Activated CD4-positive, alpha-beta memory T cell treated with anti-CD3 and anti-CD28 coated beads for 36 hours (primary cell): ENCODE data around the gene OGFOD3. TPM values are rescaled to one million over a fixed set of nuclear protein-coding genes. Genes with fewer than 3 reads are reported as not detected.

ENCODE experiments used
- CTCF ChIA-PET: fragments of 350-600 bp; sonication (Branson Sonifier 250); formaldehyde crosslinking; loops from one replicate; lab custom pipeline; 2021; ENCODE audit warnings: antibody characterized with exemption, inconsistent platforms; lab: Charles Lee
- POLR2A ChIA-PET: fragments of 350-600 bp; sonication (Branson Sonifier 250); formaldehyde crosslinking; loops from one replicate; lab custom pipeline; 2021; ENCODE audit warnings: antibody characterized with exemption; lab: Charles Lee
- DNase-seq: peaks from one replicate; pipeline ENCODE4 v3.0.0-alpha.2; 2020
- H3K27ac Mint-ChIP-seq: one replicate; pipeline ENCODE4 v1.8.0; 2021; ENCODE audit warnings: mixed read lengths
- H3K27me3 Mint-ChIP-seq: one replicate; pipeline ENCODE4 v1.8.0; 2021; ENCODE audit warnings: mixed read lengths
- H3K36me3 Mint-ChIP-seq: one replicate; pipeline ENCODE4 v1.8.0; 2021; ENCODE audit warnings: mixed read lengths
- H3K4me1 Mint-ChIP-seq: one replicate; pipeline ENCODE4 v1.8.0; 2021; ENCODE audit warnings: low read depth, mixed read lengths
- H3K4me3 Mint-ChIP-seq: one replicate; pipeline ENCODE4 v1.8.0; 2021; ENCODE audit warnings: mild to moderate bottlenecking, mixed read lengths
- H3K9me3 Mint-ChIP-seq: one replicate; pipeline ENCODE4 v1.8.0; 2021; ENCODE audit warnings: mixed read lengths
- intact Hi-C: fragments of 100-400 bp; cut with micrococcal nuclease; formaldehyde crosslinking; loops from one replicate; pipeline ENCODE4 v1.15.1; 2023
- total RNA-seq, 2 experiments: library from RNA; stranded (reverse); gene quantifications; one replicate each; pipeline ENCODE4 v1.2.3, GENCODE V29; 2021

Gene OGFOD3
- total RNA-seq, 2 experiments from 2014 or later: 29.7 to 32.2 TPM

DNA sequence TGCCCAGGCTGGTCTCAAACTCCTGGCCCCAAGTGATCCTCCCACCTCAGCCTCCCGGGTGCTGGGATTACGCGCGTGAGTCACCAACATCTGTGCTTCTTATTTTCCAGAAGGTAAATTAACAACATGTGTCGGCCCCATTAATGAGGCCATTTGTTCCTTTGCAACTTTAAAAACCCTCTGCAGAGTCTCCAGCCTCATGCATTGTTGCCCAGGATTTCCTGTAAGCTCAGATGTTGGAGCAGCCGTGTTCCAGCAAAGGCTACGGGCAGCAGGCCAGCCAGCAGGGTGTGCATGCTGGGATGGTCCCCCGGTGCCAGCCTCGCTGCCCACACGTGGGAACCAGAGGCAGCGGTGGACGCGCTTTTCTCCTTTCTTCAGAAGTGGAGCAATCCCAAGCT lies 19.3 kb downstream of the OGFOD3 start:
- no peak overlapping the region for H3K27ac Mint-ChIP-seq
- H3K36me3 Mint-ChIP-seq: peaks cover 16% of the 10 kb centered on the region
- DNase-seq: no peak
- H3K4me3 Mint-ChIP-seq: no peak overlapping the region
- ChIA-PET POLR2A (interaction anchor here (0.7 to 1.6 kb wide), 2 partner anchors 29 to 101 kb away, joined by 3 read pairs; no protein-coding TSS in a partner anchor), CTCF (interaction anchor here (0.6 kb wide), 1 partner anchor 82 kb away, joined by 3 read pairs; no protein-coding TSS in a partner anchor)
- peaks cover 16% of the 10 kb centered on the region for H3K4me1 Mint-ChIP-seq
- no peaks in the 10 kb centered on the region for H3K27me3 Mint-ChIP-seq
- no peaks in the 10 kb centered on the region for H3K9me3 Mint-ChIP-seq
- intact Hi-C loops: no loop called here

DNA sequence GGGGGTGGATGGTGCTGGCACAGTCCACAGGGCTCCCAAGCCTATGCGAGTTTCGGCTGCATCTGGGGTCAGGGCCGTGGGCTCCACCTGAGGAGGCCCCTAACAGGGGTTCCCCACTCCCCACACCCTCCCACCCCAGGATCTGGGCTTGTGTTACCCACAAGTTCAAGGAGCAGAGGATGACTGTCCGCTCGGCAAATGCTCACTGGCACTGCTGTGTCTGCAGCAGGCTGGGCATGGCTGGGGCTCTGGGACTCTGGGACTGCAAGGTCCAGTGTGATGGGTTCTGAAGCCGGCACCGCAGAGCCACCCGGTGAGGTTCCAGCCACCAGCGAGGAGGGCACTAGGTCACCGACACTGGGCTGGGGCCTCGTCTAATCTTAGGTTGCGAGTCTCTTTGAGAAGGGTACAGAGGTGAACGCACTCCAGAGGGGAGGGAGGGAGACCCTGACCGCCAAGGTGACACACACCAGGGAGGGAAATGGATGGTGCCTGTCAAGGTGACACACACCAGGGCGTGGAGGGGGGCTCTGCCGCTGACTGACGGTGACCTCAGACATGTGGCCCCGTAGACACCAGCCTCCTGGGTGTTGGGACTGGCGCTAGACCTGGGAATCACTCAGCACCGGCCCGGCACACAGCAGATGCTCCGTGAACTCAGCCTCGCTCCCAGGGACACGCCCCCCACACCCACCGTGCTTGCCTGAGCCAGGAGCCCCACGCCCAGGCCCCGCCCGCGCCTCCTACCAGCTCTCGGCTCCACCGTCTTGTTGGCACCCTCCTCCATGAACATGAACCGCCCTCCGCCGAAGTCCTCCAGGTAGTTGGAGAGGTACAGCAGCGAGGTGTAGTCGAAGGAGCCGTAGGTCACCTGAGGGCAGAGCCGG lies 20.7 kb downstream of the OGFOD3 start:
- POLR2A ChIA-PET: no interaction called here
- Mint-ChIP-seq H3K9me3 (no peaks in the 10 kb centered on the region), H3K4me3 (no peak overlapping the region), H3K4me1 (peaks cover 16% of the 10 kb centered on the region), H3K27ac (no peak overlapping the region), H3K36me3 (peaks cover 7% of the 10 kb centered on the region), H3K27me3 (no peaks in the 10 kb centered on the region)
- intact Hi-C loops: no loop called here
- no peak for DNase-seq
- CTCF ChIA-PET: interaction anchor here (0.6 kb wide), 2 partner anchors 27 to 46 kb away, joined by 3 to 4 read pairs; no protein-coding TSS in a partner anchor

DNA sequence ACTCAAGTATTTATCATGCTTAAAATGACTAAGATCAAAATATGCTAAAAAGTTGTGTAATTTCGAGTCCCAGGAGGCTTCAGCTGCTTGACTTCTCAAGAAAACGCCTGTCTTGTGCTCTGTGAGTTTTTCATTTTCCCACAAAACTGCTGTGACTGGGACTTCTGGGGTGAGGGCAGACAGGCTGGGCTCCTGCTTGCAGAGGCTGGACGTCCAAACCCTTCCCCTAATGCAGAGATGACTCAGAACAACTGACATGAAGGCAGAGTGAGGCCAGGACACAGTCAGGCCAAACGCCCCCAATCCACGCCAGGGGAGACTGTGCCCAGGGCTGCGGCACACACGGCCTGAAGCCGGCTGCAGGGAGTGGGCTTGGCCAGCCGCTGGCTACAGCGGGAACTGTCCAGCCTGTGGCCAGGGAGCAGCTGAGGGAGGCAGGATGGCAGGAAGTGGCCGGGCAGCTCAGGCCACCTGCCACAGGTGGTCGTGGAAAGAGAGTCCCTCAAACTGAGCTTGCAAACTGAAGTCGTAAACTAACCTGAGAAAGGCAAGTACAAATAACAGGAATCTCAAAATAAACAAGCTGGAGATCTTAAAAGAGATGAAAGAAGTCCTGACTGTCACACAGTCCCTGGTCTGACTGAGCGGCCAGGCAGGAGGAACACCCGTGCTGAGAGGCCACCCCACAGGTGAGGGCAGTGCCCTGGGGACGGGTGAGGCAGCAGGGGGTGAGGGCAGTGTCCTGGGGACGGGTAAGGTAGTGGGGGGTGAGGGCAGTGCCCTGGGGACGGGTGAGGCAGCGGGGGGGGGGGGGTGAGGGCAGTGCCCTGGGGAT lies 21.6 kb downstream of the OGFOD3 start:
- POLR2A ChIA-PET: no interaction called here
- no peak for DNase-seq
- intact Hi-C loops: no loop called here
- H3K9me3 Mint-ChIP-seq: no peaks in the 10 kb centered on the region
- no peak overlapping the region for H3K27ac Mint-ChIP-seq
- peaks cover 4% of the 10 kb centered on the region for H3K36me3 Mint-ChIP-seq
- CTCF ChIA-PET: no interaction called here
- H3K4me1 Mint-ChIP-seq: peaks cover 15% of the 10 kb centered on the region
- no peaks in the 10 kb centered on the region for H3K27me3 Mint-ChIP-seq
- H3K4me3 Mint-ChIP-seq: no peak overlapping the region

DNA sequence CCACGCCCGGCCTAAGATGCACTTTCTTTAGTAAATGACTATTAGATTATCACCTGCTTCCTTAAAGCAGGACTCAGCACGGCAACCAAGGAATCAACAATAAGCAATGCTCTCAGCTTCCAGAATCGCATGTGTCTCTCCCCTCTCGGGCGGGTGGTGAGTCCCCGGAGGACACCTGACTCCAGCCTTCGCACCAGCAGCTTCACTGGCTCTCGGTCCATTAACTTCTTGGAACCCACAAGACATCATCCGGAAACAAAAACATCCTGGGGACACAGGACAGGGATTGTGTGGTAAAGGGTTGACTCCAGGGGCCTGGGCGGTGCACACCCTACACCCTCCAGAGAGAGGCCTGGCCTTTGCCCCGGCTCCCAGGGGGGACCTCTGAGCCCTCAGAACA lies 24.1 kb downstream of the OGFOD3 start:
- H3K27ac Mint-ChIP-seq: no peak overlapping the region
- POLR2A ChIA-PET: no interaction called here
- H3K4me1 Mint-ChIP-seq: peaks cover 4% of the 10 kb centered on the region
- CTCF ChIA-PET: no interaction called here
- no peak for DNase-seq
- no peaks in the 10 kb centered on the region for H3K9me3 Mint-ChIP-seq
- intact Hi-C loops: no loop called here
- no peaks in the 10 kb centered on the region for H3K27me3 Mint-ChIP-seq
- no peak overlapping the region for H3K4me3 Mint-ChIP-seq
- no peaks in the 10 kb centered on the region for H3K36me3 Mint-ChIP-seq

DNA sequence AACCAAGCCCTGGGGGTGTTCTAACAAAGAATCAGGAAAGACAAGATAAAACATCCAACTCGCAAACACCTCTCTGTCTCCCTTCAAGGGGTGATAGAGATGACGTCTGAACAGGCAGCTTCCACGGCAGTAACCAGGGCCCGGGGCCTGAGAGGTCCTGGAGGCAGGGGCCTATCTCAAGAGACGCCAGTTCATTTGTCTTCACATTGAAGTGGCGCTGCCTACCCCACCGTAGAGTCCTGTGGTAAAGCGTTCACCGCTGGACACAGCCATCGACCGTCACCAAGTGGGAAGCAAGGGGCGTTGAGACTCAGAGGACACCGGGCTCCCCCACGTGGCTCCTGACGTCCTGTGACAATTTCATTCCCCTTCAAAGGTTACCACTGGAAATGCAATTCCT lies 25.4 kb downstream of the OGFOD3 start:
- Mint-ChIP-seq H3K4me3 (no peak overlapping the region), H3K4me1 (peaks cover 4% of the 10 kb centered on the region), H3K27me3 (no peaks in the 10 kb centered on the region), H3K9me3 (no peaks in the 10 kb centered on the region), H3K36me3 (no peaks in the 10 kb centered on the region), H3K27ac (no peak overlapping the region)
- no peak for DNase-seq
- intact Hi-C loops: no loop called here
- ChIA-PET CTCF (interaction anchor here (0.8 kb wide), 1 partner anchor 150 kb away, joined by 3 read pairs; no protein-coding TSS in a partner anchor), POLR2A (no interaction called here)

DNA sequence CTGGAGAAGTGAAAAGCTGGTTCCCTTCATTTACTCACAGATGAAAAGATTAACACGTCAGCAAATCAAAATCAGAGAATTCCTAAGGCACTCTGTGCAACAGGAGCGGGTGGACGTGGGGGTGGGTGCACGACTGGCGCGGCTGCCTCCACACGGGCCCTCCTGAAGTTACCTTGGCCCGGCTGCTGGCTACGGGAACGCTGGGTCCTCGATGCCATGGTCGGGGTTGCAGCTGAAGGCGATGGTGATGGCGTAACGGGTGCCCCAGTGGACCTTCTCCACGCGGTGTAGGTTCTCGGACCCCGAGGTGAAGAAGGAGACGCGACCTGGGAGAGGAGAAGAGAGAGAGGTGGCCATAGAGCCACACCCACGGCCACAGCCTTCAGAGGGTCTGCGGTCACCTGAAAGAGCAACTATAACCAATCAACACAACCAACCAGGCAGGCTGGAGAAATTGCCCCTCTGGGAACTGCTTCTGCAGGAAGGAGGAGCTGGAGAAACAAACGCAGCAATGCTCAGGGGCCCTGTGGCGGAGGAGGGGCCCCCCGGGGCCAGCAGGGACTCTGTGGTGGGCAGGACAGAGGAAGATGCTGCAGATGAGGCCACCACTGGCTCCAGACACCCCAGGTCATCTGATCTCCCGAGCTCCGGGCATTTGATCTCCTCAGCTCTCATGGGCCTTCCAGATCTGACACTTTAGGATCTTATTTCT lies 26.0 kb downstream of the OGFOD3 start:
- Mint-ChIP-seq H3K27me3 (peaks cover 2% of the 10 kb centered on the region), H3K9me3 (no peaks in the 10 kb centered on the region), H3K4me3 (no peak overlapping the region), H3K27ac (no peak overlapping the region), H3K4me1 (peaks cover 8% of the 10 kb centered on the region), H3K36me3 (no peaks in the 10 kb centered on the region)
- DNase-seq: no peak
- intact Hi-C loops: no loop called here
- CTCF ChIA-PET: interaction anchor here (0.8 kb wide), 1 partner anchor 149 kb away, joined by 3 read pairs; no protein-coding TSS in a partner anchor
- POLR2A ChIA-PET: no interaction called here

DNA sequence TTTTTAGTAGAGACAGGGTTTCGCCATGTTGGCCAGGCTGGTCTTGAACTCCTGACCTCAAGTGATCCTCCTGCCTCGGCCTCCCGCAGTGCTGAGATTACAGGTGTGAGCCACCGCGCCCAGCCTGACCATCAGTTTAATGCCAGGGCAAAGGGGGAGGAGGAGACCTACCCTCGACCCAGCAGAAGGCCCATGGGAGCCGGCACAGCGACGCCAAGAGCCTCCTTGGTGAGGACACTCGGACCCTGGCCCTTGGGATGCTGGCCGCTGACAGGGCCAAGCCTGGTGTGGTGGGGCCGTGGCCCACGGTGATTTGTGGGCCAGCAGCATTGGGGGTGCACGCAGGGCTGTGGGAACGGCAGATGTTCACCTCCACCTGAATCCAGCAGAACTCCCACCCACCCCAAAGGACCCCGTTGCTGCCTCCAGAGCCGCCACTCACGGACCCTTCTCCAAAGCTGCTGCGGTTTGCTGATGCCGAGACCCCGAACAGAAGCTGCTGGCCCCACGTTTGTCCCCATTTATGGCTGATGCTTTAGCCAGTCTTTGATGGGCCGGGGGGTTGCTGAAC lies 26.8 kb downstream of the OGFOD3 start:
- intact Hi-C loops: no loop called here
- POLR2A ChIA-PET: no interaction called here
- Mint-ChIP-seq H3K36me3 (no peaks in the 10 kb centered on the region), H3K27ac (no peak overlapping the region), H3K27me3 (peaks cover 2% of the 10 kb centered on the region), H3K4me3 (no peak overlapping the region), H3K9me3 (no peaks in the 10 kb centered on the region), H3K4me1 (peaks cover 7% of the 10 kb centered on the region)
- CTCF ChIA-PET: no interaction called here
- no peak for DNase-seq

DNA sequence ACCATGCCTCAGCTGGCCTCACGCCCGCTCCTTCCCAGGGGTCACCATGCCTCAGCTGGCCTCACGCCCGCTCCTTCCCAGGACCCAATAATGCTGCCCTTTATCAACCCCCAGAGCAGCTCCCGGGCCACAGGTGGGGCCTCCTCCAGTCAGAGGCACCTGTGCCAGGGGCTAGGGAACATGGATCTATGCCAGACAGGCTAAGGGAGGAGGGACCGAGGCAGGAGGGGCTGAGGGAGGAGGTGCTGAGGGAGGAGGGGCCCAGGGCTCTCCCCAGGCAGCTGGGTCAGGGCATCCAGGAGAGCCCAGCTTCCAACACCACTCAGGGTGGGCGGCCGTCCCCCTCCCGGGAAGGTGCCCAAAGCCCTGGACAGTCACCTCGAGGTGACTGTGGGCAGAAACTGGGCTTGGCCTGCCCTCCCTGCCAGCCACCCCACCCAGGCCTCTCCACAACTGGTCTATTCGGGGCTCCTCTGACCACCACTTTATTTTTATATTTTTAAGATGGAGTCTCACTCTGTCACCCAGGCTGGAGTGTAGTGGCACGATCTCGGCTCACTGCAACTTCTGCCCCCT lies 27.4 kb downstream of the OGFOD3 start:
- Mint-ChIP-seq H3K36me3 (no peaks in the 10 kb centered on the region), H3K4me1 (peaks cover 4% of the 10 kb centered on the region), H3K9me3 (no peaks in the 10 kb centered on the region), H3K27ac (no peak overlapping the region), H3K27me3 (peaks cover 2% of the 10 kb centered on the region), H3K4me3 (no peak overlapping the region)
- intact Hi-C loops: no loop called here
- ChIA-PET CTCF (no interaction called here), POLR2A (no interaction called here)
- DNase-seq: no peak

DNA sequence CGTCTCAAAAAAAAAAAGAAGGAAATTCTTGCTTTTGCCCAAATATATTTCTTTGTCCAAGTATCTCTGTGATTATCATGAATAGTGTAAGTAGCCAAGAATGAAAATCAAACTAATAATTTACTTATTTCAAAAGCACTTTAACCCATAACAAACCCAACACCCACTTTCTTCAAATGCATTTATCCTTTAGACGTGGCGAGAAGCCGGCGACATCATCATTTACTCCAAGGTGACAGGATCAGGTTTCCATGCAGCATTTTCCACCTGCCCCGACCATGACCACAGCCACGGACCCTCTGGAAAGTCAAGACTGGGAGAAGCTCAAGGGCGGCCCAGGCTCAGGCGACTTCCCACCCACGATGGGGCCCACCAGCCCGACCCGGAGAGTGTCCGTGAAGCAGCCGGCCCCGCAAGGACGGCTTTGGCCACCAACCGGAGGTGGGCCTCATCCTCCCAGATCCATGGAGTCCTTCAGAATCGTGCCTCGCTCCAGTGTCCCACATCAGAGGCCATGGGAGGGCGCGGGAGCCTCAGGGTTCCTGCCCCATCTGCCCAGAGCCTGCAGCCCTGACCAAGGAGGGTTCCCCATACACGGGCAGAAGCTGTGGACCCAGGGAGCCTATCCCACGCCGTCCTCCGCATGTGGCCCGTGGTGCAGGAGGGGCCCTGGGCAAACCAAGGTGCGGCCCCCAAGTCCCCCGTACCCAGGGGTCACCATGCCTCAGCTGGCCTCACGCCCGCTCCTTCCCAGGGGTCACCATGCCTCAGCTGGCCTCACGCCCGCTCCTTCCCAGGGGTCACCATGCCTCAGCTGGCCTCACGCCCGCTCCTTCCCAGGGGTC lies 28.1 kb downstream of the OGFOD3 start:
- ChIA-PET CTCF (no interaction called here), POLR2A (no interaction called here)
- DNase-seq: no peak
- peaks cover 4% of the 10 kb centered on the region for H3K4me1 Mint-ChIP-seq
- no peaks in the 10 kb centered on the region for H3K36me3 Mint-ChIP-seq
- intact Hi-C loops: no loop called here
- no peaks in the 10 kb centered on the region for H3K9me3 Mint-ChIP-seq
- H3K27me3 Mint-ChIP-seq: peaks cover 2% of the 10 kb centered on the region
- no peak overlapping the region for H3K27ac Mint-ChIP-seq
- no peak overlapping the region for H3K4me3 Mint-ChIP-seq

DNA sequence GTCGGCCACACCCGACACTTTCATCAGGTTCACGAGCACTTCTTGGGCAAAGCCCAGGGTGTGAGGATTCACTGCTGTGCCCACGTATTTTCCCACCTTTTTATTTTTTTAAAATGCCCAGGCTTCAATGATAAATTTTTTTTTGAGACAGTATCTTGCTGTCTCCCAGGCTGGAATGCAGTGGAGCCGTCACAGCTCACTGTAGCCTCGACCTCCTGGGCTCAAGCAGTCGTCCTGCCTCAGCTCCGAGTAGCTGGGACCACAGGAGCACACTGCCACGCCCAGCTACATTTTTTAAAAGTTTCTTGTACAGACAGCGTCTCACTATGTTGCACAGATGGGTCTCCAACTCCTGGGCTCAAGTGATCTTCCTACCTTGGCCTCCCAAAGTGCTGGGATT lies 29.0 kb downstream of the OGFOD3 start:
- DNase-seq: no peak
- H3K4me1 Mint-ChIP-seq: peaks cover 4% of the 10 kb centered on the region
- POLR2A ChIA-PET: no interaction called here
- H3K4me3 Mint-ChIP-seq: no peak overlapping the region
- peaks cover 7% of the 10 kb centered on the region for H3K27me3 Mint-ChIP-seq
- intact Hi-C loops: no loop called here
- CTCF ChIA-PET: interaction anchor here (0.6 kb wide), 1 partner anchor 164 kb away, joined by 3 read pairs; no protein-coding TSS in a partner anchor
- H3K9me3 Mint-ChIP-seq: no peaks in the 10 kb centered on the region
- no peak overlapping the region for H3K27ac Mint-ChIP-seq
- H3K36me3 Mint-ChIP-seq: no peaks in the 10 kb centered on the region

DNA sequence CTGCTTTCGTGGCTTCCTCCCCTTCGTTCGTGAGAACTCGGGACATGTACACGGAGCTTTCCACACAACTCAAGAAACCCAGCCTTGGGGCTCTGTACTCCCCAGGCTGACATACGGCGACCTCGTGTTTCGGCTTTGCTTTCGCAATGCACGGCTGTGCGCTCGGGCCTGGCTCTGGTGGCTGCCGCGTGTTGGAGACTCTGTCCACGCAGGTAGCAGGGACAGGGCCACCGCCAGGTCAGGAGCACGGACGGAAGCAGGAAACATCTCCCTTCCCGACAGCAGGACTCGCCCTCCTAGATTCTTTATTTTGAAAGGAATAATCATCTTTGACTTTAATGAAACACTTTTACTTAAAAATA lies 29.5 kb downstream of the OGFOD3 start:
- Mint-ChIP-seq H3K4me1 (peaks cover 4% of the 10 kb centered on the region), H3K4me3 (no peak overlapping the region), H3K36me3 (no peaks in the 10 kb centered on the region), H3K27ac (no peak overlapping the region), H3K9me3 (no peaks in the 10 kb centered on the region), H3K27me3 (peaks cover 7% of the 10 kb centered on the region)
- DNase-seq: no peak
- CTCF ChIA-PET: no interaction called here
- intact Hi-C loops: no loop called here
- POLR2A ChIA-PET: no interaction called here
